OCI-M2 (cell line): ENCODE results near the gene QSOX2.

Experiments used
- DNase-seq: peaks from one replicate; lab custom pipeline; 2025; ENCODE audit not compliant: unreplicated experiment; lab: John Stamatoyannopoulos, UW

Gene QSOX2

DNA sequence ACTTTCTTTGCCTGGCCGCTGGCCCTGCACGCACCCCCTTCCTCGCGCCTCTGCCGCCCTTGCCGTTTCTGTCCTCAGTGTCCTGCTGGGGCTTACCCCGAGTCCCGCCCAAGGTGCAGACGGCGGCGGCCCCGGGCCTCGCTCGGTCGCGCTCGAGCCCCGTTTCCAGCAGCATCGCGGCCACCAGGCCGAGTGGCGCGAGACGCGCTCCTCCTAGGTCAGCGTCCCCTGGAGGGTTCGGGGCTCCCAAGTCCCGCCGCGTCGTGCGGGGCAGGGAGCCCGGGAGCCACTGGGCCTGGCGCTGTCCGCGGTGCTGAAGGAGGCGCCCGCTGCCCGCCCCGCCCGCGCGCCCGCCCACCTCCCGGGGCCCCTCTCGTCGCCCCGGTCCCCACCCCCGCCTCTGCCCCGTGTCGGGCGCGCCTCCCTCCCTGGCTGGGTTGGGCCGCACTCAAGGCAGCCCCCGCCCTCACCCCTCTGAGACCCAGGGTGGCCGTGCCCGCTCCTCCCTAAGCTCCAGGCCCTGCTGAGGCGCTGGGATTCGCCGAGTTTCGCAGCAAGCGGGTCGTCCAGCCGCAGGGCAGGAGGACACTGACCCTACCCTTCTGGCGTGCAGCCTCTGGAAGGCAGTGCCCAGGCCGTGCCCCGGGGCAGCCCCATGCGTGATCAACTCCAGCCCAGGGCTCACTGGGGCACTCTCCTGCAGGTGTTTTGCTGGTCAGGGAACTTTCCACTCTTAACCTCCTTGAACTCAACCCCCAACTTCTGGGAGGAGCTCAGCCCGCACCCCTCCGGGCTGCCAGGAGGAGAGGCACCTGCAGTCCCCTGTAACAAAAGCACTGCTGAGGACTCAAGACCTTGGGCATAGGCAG is 40.5 kb downstream of the QSOX2 start, which contains the start of gene LHX3:
Gene LHX3 (minus strand): TSS at position 291 of the 869 bp plus-strand sequence. CDS start 116 bp downstream, at position 175.
- DNase-seq = no peak

DNA sequence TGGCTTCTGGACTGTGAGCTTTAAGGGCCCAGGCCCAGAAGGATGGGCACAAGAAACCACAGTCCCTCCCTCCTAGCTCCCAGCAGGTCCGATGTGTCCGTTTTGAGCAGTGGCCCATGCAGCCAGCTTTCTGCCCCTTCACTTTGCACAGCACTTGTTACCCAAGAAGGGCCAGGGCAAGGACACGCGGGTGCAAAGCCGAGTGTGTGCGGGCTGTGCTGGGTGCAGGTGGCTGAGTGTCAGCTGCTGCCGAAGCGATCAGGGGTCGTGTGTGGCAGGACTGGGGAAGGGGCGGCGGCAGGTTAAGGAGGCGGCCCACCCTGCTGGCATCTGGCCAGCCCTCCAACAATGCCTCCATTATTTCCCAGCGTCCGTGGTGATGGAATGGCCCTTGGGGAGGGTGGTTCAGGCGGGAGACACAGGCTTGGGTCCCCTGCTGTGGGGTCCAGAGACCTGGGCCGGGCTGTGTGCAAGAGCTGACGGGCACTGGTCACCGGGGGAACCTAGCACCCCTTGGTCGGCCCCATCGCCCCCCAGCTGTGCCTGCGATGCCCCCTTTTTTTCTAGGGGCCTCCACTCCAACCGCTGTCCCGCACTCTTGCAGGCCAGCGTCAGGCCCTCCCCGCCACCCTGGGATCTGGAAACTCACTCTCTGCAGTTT is 41.3 kb downstream of the QSOX2 start:
- no peak for DNase-seq

DNA sequence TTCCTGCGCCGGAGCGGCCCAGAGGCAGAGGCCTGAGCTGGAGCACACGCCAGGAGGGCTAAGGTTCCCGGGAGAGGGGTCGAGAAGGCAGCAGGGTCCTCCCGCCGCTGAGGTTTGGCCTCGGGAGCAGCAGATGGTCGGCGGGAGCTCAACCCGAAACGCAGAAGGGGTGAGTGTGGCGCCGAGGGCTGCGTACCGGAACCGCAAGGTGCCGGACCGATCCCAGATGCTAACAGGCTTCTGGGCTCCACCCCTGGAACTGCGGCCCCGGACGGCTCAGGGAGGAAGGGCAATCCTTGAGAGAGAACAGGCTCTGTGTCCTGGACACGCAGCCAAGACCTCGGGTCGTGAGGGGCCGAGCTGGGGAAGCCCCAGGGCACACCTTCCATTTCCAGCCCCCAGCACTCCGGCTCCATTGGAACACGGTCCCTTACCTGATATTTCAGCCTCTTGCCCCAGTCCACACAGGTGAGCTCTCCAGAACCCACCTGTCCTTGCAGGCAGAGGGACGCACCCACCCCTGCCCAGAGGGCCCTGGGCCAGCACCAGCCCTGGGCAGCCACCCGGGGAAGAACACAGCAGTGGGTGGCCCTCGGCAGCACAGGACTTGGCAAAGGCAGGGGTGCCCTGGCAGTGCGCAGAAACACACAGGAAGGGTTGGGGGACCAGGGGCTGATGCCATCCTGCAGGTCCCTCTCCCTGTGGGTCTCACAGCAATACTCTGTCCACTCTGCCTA is 42.0 kb downstream of the QSOX2 start:
- DNase-seq = no peak

DNA sequence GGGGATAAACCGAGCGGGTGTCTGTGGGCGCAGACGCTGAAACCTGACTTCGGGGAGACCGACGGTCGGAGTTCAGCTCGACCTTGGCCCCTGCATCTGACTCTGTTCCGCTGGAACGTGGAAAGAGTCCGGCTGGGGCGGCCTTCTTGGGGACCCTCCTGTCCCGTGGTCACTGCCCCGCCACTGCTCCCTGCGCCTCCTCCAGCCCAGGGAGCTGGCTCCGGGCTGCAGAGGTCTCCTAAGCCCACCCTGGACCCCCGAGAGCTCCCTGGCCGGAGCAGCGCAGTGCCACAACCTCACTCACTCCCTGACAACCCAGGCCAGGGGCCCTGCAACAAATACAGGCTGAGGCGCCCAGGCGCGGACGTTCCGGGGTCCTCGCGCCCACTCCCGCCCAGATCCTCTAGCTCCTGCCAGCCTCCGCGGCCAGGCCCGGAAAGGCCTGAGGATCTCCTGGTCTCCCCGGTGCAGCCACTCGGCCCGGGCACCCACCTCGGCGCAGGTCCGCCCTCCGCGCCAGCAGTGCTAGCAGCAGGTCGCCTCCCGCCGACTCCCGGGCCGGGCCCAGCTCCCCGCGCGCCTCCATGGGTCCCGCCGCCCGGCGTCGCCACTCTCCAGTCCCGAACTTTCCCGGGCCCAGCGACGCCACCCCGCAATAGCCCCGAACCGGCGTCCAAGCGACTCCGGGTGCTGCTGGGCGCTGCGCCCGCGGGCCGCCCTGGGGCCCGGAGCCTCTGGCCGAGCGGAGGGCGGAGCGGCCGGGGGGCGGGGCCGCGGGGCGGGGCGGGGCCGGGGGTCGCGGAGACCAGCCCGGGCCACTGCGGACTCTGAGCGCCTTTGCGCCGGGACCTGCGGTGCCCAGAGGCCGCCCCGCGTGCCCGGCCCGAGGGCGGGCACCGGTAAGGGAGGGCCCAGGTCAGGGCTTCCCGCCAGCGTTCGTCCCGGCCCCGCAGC is 42.9 kb downstream of the QSOX2 start:
- DNase-seq = no peak

DNA sequence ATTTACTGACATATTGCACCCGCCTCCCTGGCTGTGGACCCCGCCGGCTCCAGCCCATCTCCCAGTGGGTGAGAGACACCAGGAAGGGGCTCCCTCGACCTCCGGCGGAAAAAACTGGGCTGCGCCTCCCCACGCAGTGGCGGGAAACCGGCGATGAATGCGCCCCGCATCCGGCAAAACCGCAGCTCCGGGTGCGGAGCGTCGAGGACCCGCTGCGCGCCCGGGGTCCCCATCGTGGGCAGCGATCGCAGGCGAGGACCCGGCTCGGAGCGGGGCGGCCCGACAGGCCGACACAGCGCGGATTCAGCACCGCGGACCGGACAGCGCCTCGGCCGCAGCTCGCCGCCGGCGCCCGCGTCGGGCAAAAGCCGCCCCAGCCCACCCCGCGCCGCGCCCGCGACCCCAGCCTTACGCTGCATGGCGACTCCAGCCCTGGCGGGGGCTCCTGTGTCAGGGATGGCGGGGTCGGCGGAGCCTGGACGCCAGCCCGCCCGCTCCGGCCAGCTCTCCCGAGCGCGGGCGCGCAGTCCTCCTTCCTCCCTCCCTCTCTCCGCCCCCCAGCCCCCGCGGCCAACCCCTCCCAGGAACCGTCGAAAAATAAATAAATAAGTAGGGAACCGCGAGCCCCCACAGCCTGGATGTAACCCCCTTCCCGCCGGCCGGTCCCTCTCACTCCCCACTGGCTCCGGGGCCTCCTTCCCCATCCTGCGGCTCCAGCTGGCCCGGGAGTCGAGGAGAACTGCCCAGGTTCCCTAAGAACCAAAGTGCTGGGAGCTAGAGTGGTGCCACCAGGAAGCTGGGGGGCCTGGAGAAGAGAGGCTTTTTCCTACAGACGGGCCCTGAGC is 43.8 kb downstream of the QSOX2 start:
- DNase-seq = no peak

GRCh38 chr9:136201174-136201573 is 44.4 kb downstream of the QSOX2 start:
- no peak for DNase-seq

GRCh38 chr9:136200424-136200823 is 45.2 kb downstream of the QSOX2 start:
- no peak for DNase-seq

DNA sequence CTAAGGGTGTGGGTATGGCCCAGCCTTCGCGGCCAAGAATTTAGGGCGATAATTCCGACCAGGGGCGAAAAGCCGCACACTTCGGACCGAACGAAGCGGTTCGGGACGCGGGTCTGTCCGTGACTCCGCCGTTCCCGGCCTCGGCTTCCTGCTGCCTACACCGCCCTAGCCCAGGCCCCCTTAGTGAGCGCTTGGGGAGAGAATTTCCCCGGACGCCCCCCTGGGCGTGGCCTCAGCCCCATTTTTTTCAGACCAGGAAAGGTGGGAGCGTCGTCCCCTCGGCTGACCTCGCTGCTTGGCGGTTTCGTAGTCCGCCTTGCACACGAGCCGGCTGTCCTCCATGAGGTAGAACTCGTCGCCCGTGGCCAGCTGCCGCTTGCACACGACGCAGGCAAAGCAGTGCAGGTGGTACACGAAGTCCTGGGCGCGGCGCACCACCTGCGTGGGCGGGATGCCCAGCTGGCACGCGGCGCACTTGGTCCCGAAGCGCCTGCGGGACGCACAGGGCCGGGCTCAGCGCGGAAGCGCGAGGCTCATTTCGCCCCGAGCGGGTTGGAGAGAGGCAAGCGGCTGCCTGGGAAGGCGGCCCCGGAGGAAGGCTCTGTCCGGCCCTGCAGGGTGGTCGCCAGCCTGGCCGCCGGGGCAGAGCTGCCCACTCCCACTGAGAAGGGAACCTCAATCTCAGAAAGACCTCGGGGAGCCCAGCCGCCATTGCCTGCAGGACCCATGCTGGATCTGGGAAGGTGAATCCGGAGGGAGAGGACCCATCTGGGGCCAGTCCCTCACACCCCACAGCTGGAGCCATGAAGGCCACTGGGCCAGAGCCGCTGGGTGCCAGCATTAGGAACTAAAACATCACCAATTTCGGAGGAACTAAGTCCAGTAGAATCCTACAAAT is 46.0 kb downstream of the QSOX2 start:
- no peak for DNase-seq

DNA sequence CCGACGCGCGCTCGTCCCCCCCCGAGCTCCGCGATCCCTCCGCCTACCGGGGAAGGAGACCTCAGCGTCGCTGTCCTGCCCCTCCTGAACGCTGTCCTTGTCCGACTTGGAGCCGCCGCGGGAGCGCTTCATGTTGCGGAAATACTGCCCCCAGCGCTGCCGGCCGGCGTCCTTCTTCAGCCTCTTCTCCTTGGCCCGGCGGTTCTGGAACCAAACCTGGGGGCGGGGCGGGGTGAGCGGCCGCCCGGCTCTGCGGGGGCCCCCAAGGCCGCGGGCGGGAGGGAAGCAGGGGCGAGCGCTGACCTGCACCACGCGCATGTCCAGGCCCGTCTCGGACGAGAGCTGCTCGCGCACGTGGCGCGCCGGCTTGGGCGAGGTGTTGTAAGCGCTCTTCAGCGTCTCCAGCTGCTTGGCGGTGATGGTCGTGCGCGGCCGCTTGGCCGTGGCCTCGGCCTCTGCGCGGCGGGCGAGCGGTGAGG is 47.0 kb downstream of the QSOX2 start:
- DNase-seq = no peak

- no peak for DNase-seq
These were observed 47.5 kb downstream of the QSOX2 start for GRCh38 chr9:136197930-136198604.

- DNase-seq = no peak
These were observed 48.3 kb downstream of the QSOX2 start for GRCh38 chr9:136197084-136197875.

DNA sequence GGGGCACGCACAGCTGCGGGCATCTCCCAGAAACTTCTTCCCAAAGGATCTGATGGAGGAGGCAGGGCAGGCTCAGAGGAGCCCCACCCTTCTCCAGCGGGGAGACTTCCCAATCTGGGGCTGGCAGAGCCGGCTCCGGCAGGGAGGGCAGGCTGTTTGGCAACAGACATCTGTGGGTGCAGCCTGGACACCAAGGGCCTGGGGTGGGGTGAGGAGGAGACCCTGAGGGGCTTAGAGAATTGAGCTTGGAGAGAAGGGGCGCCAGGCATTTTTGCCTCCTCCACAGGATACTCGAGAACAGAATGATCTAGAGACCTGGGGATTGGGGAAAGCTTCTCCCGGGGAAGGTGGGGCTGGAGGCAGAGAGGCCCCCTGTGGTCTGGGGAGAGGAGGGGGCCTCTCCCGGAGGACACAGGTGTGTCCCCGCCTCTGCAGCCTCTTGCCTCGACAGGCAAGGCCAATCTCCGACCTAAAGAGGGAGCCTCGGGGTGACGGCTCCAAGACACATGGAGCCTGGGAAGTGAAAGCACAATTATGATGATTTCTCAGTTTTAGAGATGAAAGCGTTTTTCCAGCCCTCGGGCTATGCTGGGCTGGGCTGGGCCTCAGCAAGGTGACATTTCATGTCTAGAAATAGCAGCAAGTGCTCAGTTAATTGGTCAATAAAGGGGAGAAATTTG is 49.1 kb downstream of the QSOX2 start:
- no peak for DNase-seq

GRCh38 chr9:136194540-136194939 is 51.1 kb downstream of the QSOX2 start:
- DNase-seq = no peak

- DNase-seq = no peak
These were observed 51.7 kb downstream of the QSOX2 start for GRCh38 chr9:136193891-136194279.

- no peak for DNase-seq
These were observed 52.3 kb downstream of the QSOX2 start for GRCh38 chr9:136193127-136193890.
